ENCODE results near the gene PRKCA. TPM values are rescaled to one million over a fixed set of nuclear protein-coding genes. Genes with fewer than 3 reads are reported as not detected.
A peak's percentile ranks its signal among the peaks of the same experiment; 100 is the strongest.

Gene PRKCA
- total RNA-seq, 1 donor from 2014 or later: 16.4 TPM

DNA sequence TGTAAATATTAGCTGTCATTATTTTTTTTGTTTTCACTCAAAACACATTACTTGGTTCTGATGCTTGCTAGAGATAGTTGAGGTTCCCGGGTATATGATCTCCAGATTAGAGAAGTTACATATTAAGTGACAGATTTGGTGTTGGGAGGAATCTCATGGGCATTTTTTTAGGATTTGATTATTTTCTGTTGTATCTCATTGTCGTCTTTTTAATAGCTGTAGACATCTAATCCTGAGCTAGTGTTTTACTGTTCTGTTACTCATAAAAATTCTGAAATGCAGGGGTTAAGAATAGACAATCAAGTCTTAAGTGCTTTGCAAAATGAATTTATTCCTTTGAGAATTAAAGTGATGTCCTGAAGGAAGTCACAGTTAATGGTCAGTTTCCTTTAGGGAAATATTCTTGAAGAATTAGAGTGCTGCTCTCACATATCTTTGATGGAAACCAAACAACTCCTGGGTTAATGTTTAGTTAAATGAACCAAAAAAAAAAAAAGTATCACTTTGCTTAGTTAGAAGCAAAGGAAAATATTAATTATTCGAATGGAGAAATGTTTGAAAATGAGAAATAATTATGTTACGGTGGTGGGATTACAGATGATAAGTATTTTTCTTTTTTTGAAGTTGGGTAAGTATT lies 280.8 kb downstream of the PRKCA start:
- H3K4me3 Mint-ChIP-seq (ENCODE audit: low read depth): no peak overlapping the region
- no peak for DNase-seq (ENCODE audit: low spot score, unreplicated experiment)
- TF ChIP-seq, protein P1, sequence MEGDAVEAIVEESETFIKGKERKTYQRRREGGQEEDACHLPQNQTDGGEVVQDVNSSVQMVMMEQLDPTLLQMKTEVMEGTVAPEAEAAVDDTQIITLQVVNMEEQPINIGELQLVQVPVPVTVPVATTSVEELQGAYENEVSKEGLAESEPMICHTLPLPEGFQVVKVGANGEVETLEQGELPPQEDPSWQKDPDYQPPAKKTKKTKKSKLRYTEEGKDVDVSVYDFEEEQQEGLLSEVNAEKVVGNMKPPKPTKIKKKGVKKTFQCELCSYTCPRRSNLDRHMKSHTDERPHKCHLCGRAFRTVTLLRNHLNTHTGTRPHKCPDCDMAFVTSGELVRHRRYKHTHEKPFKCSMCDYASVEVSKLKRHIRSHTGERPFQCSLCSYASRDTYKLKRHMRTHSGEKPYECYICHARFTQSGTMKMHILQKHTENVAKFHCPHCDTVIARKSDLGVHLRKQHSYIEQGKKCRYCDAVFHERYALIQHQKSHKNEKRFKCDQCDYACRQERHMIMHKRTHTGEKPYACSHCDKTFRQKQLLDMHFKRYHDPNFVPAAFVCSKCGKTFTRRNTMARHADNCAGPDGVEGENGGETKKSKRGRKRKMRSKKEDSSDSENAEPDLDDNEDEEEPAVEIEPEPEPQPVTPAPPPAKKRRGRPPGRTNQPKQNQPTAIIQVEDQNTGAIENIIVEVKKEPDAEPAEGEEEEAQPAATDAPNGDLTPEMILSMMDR (IDR thresholded peaks at IDR 0.05; ENCODE audit: unreplicated experiment): no peak
- peaks cover 30% of the 10 kb centered on the region for H3K4me1 Mint-ChIP-seq (ENCODE audit: low read depth)
- H3K36me3 Mint-ChIP-seq (ENCODE audit: insufficient read depth): peaks cover 3% of the 10 kb centered on the region
- no peaks in the 10 kb centered on the region for H3K27me3 Mint-ChIP-seq
- no peaks in the 10 kb centered on the region for H3K9me3 Mint-ChIP-seq (ENCODE audit: low read depth)
- H3K27ac Mint-ChIP-seq: peak overlapping the region; percentile 26

DNA sequence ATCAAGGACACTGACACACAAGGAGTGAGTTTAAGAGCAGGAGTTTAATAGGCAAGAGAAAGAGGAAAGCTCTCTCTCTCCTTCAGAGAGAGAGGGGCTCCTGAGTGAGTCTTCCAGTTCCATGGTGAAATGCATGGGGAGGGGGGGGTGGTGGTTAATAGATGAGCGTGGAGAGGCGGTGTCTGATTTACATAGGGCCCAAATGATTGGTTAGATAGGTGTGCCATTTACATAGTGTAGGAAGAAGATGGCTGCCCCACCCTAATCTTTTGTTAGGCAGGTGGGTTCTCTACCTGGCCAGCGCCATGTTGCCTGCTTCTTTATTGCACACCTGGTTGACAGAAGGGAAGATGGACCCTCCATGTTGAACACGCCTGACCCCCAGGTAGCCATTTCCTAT lies 282.5 kb downstream of the PRKCA start:
- Mint-ChIP-seq H3K27me3 (no peaks in the 10 kb centered on the region), H3K27ac (no peak overlapping the region), H3K9me3 (ENCODE audit: low read depth) (no peaks in the 10 kb centered on the region), H3K36me3 (ENCODE audit: insufficient read depth) (peaks cover 3% of the 10 kb centered on the region), H3K4me3 (ENCODE audit: low read depth) (no peak overlapping the region), H3K4me1 (ENCODE audit: low read depth) (peaks cover 21% of the 10 kb centered on the region)
- TF ChIP-seq, protein P1 (IDR thresholded peaks at IDR 0.05; ENCODE audit: unreplicated experiment): no peak
- DNase-seq (ENCODE audit: low spot score, unreplicated experiment): no peak

DNA sequence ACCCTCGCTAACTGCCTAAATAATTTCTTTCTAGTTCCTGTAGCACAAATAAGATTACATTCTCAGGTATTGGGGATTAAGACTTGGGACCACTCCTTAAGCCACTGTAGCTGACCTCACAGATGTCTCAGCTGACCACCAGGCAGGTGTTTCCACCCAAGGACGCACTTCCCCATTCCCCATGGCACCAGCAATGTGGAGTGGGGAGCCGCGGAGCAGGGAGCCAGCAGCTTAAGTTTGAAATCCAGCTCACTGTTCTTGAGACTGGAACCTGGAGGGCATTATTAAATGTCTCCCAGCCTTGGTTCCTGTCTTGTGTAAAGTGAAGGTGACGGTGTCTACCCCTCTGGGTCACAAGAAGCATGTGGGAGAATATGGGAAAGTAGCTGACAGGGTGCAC lies 283.1 kb downstream of the PRKCA start:
- no peaks in the 10 kb centered on the region for H3K27me3 Mint-ChIP-seq
- H3K27ac Mint-ChIP-seq: no peak overlapping the region
- no peaks in the 10 kb centered on the region for H3K9me3 Mint-ChIP-seq (ENCODE audit: low read depth)
- peaks cover 18% of the 10 kb centered on the region for H3K4me1 Mint-ChIP-seq (ENCODE audit: low read depth)
- H3K36me3 Mint-ChIP-seq (ENCODE audit: insufficient read depth): peaks cover 3% of the 10 kb centered on the region
- no peak overlapping the region for H3K4me3 Mint-ChIP-seq (ENCODE audit: low read depth)
- DNase-seq (ENCODE audit: low spot score, unreplicated experiment): no peak
- TF ChIP-seq, protein P1 (IDR thresholded peaks at IDR 0.05; ENCODE audit: unreplicated experiment): no peak

DNA sequence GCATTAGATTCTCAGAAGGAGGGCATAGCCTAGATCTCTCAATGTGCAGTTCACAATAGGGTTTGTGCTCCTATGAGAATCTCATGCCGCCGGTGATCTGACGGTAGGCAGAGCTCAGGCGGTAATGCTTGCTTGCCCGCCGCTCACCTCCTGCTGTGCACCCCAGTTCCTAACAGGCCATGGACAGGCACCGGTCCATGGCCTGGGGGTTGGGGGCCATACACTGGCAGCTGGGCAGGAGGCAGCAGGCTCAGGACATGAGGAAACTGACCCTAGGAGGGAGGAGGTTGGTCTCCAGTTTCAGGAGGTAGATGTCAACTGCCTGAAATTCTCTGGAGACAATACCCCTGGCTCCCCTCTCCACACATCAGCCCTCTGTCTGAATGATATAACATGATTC lies 287.5 kb downstream of the PRKCA start:
- H3K4me1 Mint-ChIP-seq (ENCODE audit: low read depth): no peaks in the 10 kb centered on the region
- no peak overlapping the region for H3K27ac Mint-ChIP-seq
- DNase-seq (ENCODE audit: low spot score, unreplicated experiment): no peak
- TF ChIP-seq, protein P1 (IDR thresholded peaks at IDR 0.05; ENCODE audit: unreplicated experiment): no peak
- H3K4me3 Mint-ChIP-seq (ENCODE audit: low read depth): no peak overlapping the region
- H3K36me3 Mint-ChIP-seq (ENCODE audit: insufficient read depth): no peaks in the 10 kb centered on the region
- H3K9me3 Mint-ChIP-seq (ENCODE audit: low read depth): no peaks in the 10 kb centered on the region
- H3K27me3 Mint-ChIP-seq: no peaks in the 10 kb centered on the region

DNA sequence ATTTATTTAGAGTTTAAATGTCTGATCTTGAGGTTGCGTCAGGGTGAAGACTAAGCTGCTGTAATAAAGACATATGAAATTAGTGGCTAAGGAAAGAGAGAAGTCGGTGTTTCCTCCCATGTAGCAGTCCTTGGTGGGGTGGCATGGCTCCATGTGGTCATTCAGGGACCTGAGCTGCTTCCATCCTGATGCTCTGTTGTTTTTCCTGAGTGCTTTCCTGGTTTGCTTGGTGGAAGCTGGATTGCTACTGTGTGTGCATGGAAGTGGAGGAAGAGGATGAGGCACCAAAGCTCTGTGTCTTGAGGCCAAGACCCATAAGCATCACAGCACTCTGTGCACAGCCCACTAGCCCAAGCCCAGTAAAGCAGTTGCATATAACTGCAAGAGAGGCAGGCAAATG lies 290.7 kb downstream of the PRKCA start:
- DNase-seq (ENCODE audit: low spot score, unreplicated experiment): no peak
- Mint-ChIP-seq H3K4me3 (ENCODE audit: low read depth) (no peak overlapping the region), H3K36me3 (ENCODE audit: insufficient read depth) (no peaks in the 10 kb centered on the region), H3K9me3 (ENCODE audit: low read depth) (no peaks in the 10 kb centered on the region), H3K27me3 (no peaks in the 10 kb centered on the region), H3K27ac (no peak overlapping the region), H3K4me1 (ENCODE audit: low read depth) (no peaks in the 10 kb centered on the region)
- TF ChIP-seq, protein P1 (IDR thresholded peaks at IDR 0.05; ENCODE audit: unreplicated experiment): no peak

All from progenitor cell of endocrine pancreas (in vitro differentiated cells).